ENCODE results near the gene FREY1. TPM values are rescaled to one million over a fixed set of nuclear protein-coding genes. Genes with fewer than 3 reads are reported as not detected.

FREY1 gene
- total and polyA plus RNA-seq, 2 of the 8 experiments (the other 6 are each of a cell fraction or from before 2014, with no cell fraction given) = 0.32 to 1.1 TPM

- CTCF ChIA-PET (ENCODE audit: partially characterized antibody) = interaction anchor here (0.8 to 4.0 kb wide), 2 partner anchors 16 to 52 kb away, joined by 3 to 26 read pairs; no protein-coding TSS in a partner anchor
These were observed 18.5 kb upstream of the FREY1 start for GRCh38 chr11:45925550-45925949.

More at GRCh38 chr11:45925550-45925949, 18.5 kb upstream of the FREY1 start:
- Histone ChIP-seq H3K9ac (replicated peaks in 1 of 4; ENCODE audit: extremely low read depth in 1 of 4, low read depth in 3 of 4, low read length in 3 of 4) (no peak overlapping the region), H2BK120ac (replicated peaks; ENCODE audit: low read depth, low read length) (no peak overlapping the region), H3K9me3 (ENCODE audit: insufficient read depth in 2 of 2, low read depth in 1 of 2, low read length in 1 of 2) (no peaks in the 10 kb centered on the region), H4K20me1 (replicated peaks in 1 of 2; ENCODE audit: control insufficient read depth in 1 of 2, insufficient read depth in 2 of 2, low read length in 2 of 2) (peaks cover 10 to 20% of the 10 kb centered on the region in 2 experiments), H3K4me1 (replicated peaks in 1 of 4; ENCODE audit: control insufficient read depth in 3 of 4, insufficient read depth in 4 of 4, low read length in 3 of 4) (peaks cover 8 to 18% (median 13%) of the 10 kb centered on the region in 4 experiments), H3K79me2 (ENCODE audit: control insufficient read depth in 1 of 2, insufficient read depth in 2 of 2, low read length in 2 of 2) (peaks cover 0 to 11% of the 10 kb centered on the region in 2 experiments; a peak in 1 of 4 replicates), H3K79me1 (ENCODE audit: low read depth, low read length) (peaks cover 15% of the 10 kb centered on the region), H4K5ac (ENCODE audit: insufficient read length, low read depth, low read length) (no peak overlapping the region), H2AK5ac (ENCODE audit: low read depth, low read length) (no peak overlapping the region), H2BK12ac (ENCODE audit: low read depth, low read length) (no peak overlapping the region), H2BK15ac (ENCODE audit: low read length) (no peak overlapping the region), H2AFZ (ENCODE audit: low read length) (no peak overlapping the region), H3K27ac (ENCODE audit: low read depth, low read length) (no peak overlapping the region), H4K91ac (replicated peaks; ENCODE audit: insufficient read length, low read length) (no peak overlapping the region), H4K8ac (ENCODE audit: extremely low read depth, insufficient read depth, low read length) (no peak overlapping the region), H3K27me3 (replicated peaks in 1 of 4; ENCODE audit: control insufficient read depth in 3 of 4, extremely low read depth in 1 of 4, insufficient read depth in 3 of 4, low read length in 3 of 4) (peaks cover 0 to 9% (median 0%) of the 10 kb centered on the region in 4 experiments; a peak in 3 of 7 replicates), H3K18ac (ENCODE audit: extremely low read depth, low read length) (no peak overlapping the region), H3K23ac (ENCODE audit: insufficient read length) (no peak overlapping the region), H3K4me2 (ENCODE audit: insufficient read depth in 1 of 2, low read depth in 2 of 2, low read length in 2 of 2) (no peak overlapping the region), H3K23me2 (ENCODE audit: low read depth, low read length) (peaks cover 12% of the 10 kb centered on the region; the same call in 1 of the 2 replicates), H3K4ac (replicated peaks; ENCODE audit: insufficient read length, low read depth, low read length) (no peak overlapping the region), H3K4me3 (ENCODE audit: extremely low read depth in 1 of 4, insufficient read depth in 2 of 4, low read depth in 3 of 4, low read length in 4 of 4) (no peak overlapping the region), H3K56ac (replicated peaks; ENCODE audit: insufficient read length, low read depth, low read length) (no peak overlapping the region), H2BK20ac (ENCODE audit: low read length) (no peak overlapping the region), H3K36me3 (ENCODE audit: control insufficient read depth in 2 of 4, insufficient read depth in 4 of 4, low read length in 3 of 4) (peaks cover 2 to 35% (median 20%) of the 10 kb centered on the region in 4 experiments; a peak in 7 of 8 replicates), H2BK5ac (ENCODE audit: low read depth, low read length) (no peak overlapping the region; the same call in 1 of the 2 replicates), H3K14ac (ENCODE audit: insufficient read length) (no peak overlapping the region)
- POLR2A ChIA-PET (ENCODE audit: partially characterized antibody) = interaction anchor here (1.4 to 9.8 kb wide), 5 partner anchors 10 to 53 kb away, joined by 3 to 115 read pairs (median 5); no protein-coding TSS in a partner anchor
- FAIRE-seq (no peak), DNase-seq (ENCODE audit: low read depth in 1 of 2, low spot score in 2 of 2) (no peak)
- 87% methylated on average over 3 of the region's 3 CpGs; no CpG with 5 or more reads in 1 of the 2 experiments for WGBS, 2 experiments (ENCODE audit: extremely low coverage in 1 of 2, insufficient coverage in 1 of 2, insufficient read length in 1 of 2, insufficient replicate concordance in 2 of 2, low coverage in 1 of 2, low lambda C conversion rate in 2 of 2, missing lambda C conversion rate in 1 of 2)
- TF ChIP-seq TCF12 (IDR thresholded peaks at IDR 0.05; ENCODE audit: low read depth, low read length) (no peak), TBP (IDR thresholded peaks at IDR 0.05; ENCODE audit: low read depth, low read length) (no peak), TAF7 (optimal IDR thresholded peaks at IDR 0.05; ENCODE audit: borderline replicate concordance, low read depth, low read length) (no peak), SP1 (IDR thresholded peaks at IDR 0.05; ENCODE audit: low read depth, low read length) (no peak)
